ENCODE results near the gene ABI2. TPM values are rescaled to one million over a fixed set of nuclear protein-coding genes. Genes with fewer than 3 reads are reported as not detected.
"Not testable (repeated sequence)": the region's sequence is repeated elsewhere in the genome, so short reads cannot be mapped to it uniquely, and the experiment has no call there.

Gene ABI2
- total RNA-seq, 2 experiments from 2014 or later: 34.0 to 40.9 TPM

DNA sequence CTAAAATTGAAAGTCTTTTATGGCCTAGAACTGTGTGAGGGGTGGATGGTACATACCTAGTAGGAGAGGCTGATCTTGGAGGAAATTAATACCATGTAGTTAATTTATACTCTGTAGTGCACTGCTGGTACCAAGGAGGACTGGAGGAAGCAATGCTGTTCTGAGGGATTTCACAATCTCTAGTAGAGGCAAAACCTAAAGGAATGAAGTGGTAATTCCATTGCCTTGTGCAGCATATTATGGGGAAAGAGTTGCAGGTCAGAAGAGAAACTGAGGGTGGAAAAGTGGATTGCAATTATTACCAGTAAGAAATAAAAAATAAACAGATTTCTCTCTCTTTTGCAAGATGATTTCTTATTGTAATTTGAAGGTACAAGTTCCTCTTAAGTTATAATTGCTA, 2.2 kb downstream of the ABI2 start:
- H3K27me3 Mint-ChIP-seq (ENCODE audit: low read depth): no peaks in the 10 kb centered on the region
- CTCF ChIA-PET: no interaction called here

DNA sequence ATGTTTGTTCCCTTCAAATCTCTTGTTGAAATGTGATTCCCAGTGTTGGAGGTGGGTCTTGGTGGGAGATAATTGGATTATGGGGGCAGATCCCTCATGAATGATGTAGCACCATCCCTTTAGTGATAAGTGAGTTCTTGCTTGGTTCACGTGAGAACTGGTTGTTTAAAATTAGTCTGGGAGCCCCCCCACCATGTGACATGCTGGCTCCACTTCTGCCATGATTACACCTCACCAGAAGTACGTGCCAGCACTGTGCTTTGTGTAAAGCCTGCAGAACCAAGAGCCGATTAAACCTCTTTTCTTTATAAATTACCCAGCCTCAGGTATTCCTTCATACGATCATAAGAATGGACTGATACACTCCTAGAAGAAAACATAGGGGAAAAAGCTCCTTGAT, 10.1 kb downstream of the ABI2 start:
- peaks cover 2% of the 10 kb centered on the region for H3K36me3 Mint-ChIP-seq (ENCODE audit: low read depth)
- intact Hi-C loops (cut with micrococcal nuclease): no loop called here
- no peaks in the 10 kb centered on the region for H3K9me3 Mint-ChIP-seq
- CTCF ChIA-PET: no interaction called here
- no peaks in the 10 kb centered on the region for H3K27me3 Mint-ChIP-seq (ENCODE audit: low read depth)
- no peak overlapping the region for H3K27ac Mint-ChIP-seq
- no peak for DNase-seq
- H3K4me3 Mint-ChIP-seq: no peak overlapping the region
- peaks cover 5% of the 10 kb centered on the region for H3K4me1 Mint-ChIP-seq (ENCODE audit: low read depth)

More for the DNA sequence above, 2.2 kb downstream of the ABI2 start:
- intact Hi-C loops (cut with micrococcal nuclease): no loop called here
- DNase-seq: no peak
- Mint-ChIP-seq H3K4me3 (peak overlapping the region; percentile 10), H3K27ac (no peak overlapping the region), H3K4me1 (ENCODE audit: low read depth) (peaks cover 30% of the 10 kb centered on the region), H3K36me3 (ENCODE audit: low read depth) (peaks cover 1% of the 10 kb centered on the region), H3K9me3 (no peaks in the 10 kb centered on the region)

DNA sequence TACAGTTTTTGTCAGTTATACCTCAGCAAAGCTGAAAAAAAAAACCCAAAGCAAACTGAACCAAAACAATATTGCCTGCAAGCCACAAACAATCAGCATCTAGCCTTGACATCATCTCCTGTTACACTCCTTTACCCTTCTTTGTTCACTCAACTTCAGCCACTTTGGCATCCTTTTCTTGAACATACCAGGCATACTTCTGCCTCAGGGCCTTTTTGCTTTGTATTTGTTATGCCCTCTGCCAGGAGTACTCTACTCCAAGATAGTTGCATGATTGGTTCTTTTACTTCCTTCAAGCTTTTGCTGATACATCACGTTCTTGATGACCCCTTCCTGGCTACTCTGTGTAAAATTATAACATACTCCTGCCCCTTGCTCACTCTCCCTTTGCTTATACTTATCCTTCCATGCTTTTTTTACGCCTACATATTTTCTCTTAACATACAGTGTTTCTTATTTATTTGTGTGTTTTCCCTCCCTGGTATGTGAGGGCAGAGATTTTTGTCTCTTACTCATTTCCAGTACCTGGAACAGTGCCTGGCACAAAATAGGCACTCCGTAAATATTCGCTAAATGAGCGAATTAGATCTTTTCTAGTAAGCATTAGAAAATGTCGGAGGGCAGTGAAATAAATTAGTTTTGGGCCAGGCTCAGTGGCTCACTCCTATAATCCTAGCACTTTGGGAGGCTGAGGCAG, 12.7 kb downstream of the ABI2 start:
- Mint-ChIP-seq H3K36me3 (ENCODE audit: low read depth) (peaks cover 7% of the 10 kb centered on the region), H3K4me1 (ENCODE audit: low read depth) (peaks cover 5% of the 10 kb centered on the region), H3K9me3 (no peaks in the 10 kb centered on the region), H3K27me3 (ENCODE audit: low read depth) (no peaks in the 10 kb centered on the region), H3K4me3 (no peak overlapping the region), H3K27ac (no peak overlapping the region)
- intact Hi-C loops (cut with micrococcal nuclease): no loop called here
- DNase-seq: no peak
- CTCF ChIA-PET: interaction anchor here (0.5 kb wide), 1 partner anchor 818 kb away, joined by 6 read pairs; no protein-coding TSS in a partner anchor

DNA sequence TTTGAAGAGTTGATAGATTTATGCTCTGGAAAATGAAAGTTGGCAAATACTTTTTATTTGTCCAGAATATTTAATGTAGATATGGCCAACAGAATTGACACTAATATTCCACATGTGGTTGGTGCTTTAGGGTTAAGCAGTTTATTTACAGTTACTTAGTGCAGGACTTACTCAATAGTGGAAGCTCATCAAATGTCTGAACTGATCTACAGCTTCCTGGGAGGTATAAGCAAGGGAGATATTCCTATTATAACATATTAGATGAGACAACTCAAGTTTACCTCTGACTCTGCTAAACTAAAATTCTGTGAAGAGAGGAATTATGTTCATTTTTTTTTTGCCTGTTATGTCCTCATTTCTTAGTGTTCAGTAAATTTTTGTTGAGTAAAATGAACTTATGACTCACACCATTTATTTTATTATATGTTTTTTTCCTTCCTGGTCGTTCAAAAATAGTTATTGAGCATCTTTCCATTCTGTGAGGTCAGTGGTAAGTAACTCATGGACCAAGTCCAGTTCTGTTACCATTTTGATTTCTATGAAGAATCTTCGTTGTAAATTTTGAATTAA, 13.6 kb downstream of the ABI2 start:
- intact Hi-C loops (cut with micrococcal nuclease): no loop called here
- Mint-ChIP-seq H3K36me3 (ENCODE audit: low read depth) (peaks cover 11% of the 10 kb centered on the region), H3K27me3 (ENCODE audit: low read depth) (no peaks in the 10 kb centered on the region), H3K9me3 (no peaks in the 10 kb centered on the region), H3K27ac (no peak overlapping the region), H3K4me1 (ENCODE audit: low read depth) (peaks cover 4% of the 10 kb centered on the region), H3K4me3 (no peak overlapping the region)
- CTCF ChIA-PET: interaction anchor here (0.7 kb wide), 1 partner anchor 18 kb away, joined by 7 read pairs; no protein-coding TSS in a partner anchor
- no peak for DNase-seq

DNA sequence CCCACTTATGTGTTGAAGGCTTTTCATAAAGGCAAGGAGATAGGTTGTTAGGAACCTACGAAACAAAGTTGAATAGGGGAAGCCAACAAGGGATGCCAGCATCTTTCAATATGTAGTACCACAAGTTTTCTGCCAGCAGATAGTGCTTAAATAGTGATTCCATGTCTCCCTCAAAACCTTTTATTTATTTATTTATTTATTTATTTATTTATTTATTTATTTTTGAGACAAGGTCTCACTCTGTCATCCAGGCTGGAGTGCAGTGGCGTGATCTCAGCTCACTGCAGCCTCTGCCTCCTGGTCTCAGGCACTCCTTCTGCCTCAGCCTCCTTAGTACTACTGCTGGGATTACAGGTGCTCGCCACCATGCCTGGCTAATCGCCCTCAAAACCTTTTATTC, 14.2 kb downstream of the ABI2 start:
- CTCF ChIA-PET; intact Hi-C loops (cut with micrococcal nuclease): not testable (repeated sequence)

DNA sequence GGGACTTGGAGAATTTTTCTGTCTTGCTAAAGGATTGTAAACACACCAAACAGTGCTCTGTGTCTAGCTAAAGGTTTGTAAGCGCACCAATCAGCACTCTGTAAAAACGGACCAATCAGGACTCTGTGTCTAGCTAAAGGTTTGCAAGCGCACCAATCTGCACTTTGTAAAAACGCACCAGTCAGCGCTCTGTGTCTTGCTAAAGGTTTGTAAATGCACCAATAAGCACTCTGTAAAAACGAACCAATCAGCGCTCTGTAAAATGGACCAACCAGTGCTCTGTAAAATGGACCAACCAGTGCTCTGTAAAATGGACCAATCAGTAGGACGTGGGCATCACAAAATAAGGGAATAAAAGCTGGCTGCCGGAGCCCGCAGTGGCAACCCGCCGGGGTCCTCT, 16.5 kb downstream of the ABI2 start:
- CTCF ChIA-PET: interaction anchor here (1.2 kb wide), 1 partner anchor 13 kb away, joined by 3 read pairs; no protein-coding TSS in a partner anchor
- H3K4me3 Mint-ChIP-seq: no peak overlapping the region

More for the DNA sequence above, 14.2 kb downstream of the ABI2 start:
- not testable (repeated sequence) for H3K27ac Mint-ChIP-seq; DNase-seq; H3K4me1 Mint-ChIP-seq (ENCODE audit: low read depth); H3K4me3 Mint-ChIP-seq; H3K27me3 Mint-ChIP-seq (ENCODE audit: low read depth); H3K9me3 Mint-ChIP-seq
- peaks cover 11% of the 10 kb centered on the region for H3K36me3 Mint-ChIP-seq (ENCODE audit: low read depth)

DNA sequence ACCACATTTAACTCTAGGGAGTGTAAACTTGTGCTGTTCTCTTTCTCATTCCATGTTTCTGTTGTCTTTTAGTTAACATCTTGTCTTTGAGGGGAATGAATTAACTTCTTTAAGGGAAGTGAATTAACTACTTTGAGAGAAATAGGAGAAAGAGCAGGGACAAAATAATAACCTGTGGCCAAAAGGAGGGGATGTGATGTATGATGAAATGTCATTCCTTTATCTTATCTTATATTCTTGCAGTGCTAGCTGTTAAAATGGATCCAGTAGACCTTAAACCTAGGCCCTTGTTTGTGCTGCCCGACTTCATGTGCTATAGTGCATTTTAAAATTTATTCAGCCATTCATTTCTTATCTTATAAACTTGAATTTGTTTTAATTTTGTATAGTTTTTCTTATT, 18.4 kb downstream of the ABI2 start:
- H3K4me3 Mint-ChIP-seq: no peak overlapping the region
- H3K9me3 Mint-ChIP-seq: no peaks in the 10 kb centered on the region
- DNase-seq: no peak
- peaks cover 9% of the 10 kb centered on the region for H3K36me3 Mint-ChIP-seq (ENCODE audit: low read depth)
- no peaks in the 10 kb centered on the region for H3K27me3 Mint-ChIP-seq (ENCODE audit: low read depth)
- intact Hi-C loops (cut with micrococcal nuclease): no loop called here
- CTCF ChIA-PET: interaction anchor here (0.6 kb wide), 1 partner anchor 208 kb away, joined by 4 read pairs; no protein-coding TSS in a partner anchor
- no peak overlapping the region for H3K27ac Mint-ChIP-seq
- H3K4me1 Mint-ChIP-seq (ENCODE audit: low read depth): no peaks in the 10 kb centered on the region

More for the DNA sequence above, 16.5 kb downstream of the ABI2 start:
- intact Hi-C loops (cut with micrococcal nuclease): no loop called here
- Mint-ChIP-seq H3K9me3 (no peaks in the 10 kb centered on the region), H3K4me1 (ENCODE audit: low read depth) (no peaks in the 10 kb centered on the region), H3K27ac (no peak overlapping the region), H3K36me3 (ENCODE audit: low read depth) (peaks cover 9% of the 10 kb centered on the region), H3K27me3 (ENCODE audit: low read depth) (no peaks in the 10 kb centered on the region)
- DNase-seq: no peak

DNA sequence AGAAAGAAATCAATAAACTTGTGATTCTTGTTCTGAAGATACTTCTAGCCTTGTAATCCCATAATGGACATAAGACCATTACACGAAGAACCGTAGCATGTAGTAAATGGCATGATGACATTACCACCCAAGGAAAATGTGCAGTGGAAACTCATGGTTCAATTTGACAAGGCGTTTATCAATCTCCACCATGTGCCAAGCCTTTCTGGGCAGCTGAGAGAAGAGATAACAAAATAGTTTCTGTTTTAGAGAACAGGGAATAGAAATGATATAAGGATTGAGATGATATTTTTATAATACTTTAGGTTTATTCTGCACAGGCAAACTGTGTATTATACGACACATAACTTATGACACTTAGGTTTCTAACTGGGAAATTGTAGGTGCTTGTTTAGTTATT, 19.2 kb downstream of the ABI2 start:
- Mint-ChIP-seq H3K4me3 (no peak overlapping the region), H3K27me3 (ENCODE audit: low read depth) (no peaks in the 10 kb centered on the region), H3K9me3 (no peaks in the 10 kb centered on the region), H3K27ac (no peak overlapping the region), H3K4me1 (ENCODE audit: low read depth) (no peaks in the 10 kb centered on the region), H3K36me3 (ENCODE audit: low read depth) (peaks cover 9% of the 10 kb centered on the region)
- intact Hi-C loops (cut with micrococcal nuclease): no loop called here
- DNase-seq: no peak
- CTCF ChIA-PET: no interaction called here

DNA sequence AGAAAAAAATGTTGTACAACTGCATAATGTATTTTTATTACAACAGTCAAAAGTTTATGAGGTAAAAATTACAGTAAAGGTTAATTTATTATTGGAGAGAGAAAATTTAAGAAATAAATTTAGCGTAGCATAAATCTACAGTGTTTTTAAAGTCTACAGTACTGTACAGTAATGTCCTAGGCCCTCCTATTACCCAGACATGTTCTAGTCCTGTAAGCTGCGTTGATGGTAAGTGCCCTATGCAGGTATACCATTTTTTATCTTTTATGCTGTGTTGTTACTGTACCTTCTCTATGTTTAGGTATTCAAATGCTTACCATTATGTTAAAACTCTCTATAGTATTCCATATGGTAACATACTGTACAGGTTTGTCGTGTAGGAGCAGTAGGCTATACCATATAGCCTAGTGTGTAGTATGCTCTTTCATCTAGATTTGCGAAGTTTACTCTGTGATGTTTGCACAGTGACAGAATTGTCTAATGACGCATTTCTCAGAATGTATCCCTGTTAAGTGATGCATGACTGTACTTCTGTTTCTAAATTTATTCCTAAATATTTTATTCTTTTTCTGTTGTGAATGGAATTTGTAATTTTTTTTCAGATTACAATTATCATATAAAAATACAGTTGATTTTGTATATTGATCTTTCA, 24.5 kb downstream of the ABI2 start:
- CTCF ChIA-PET: no interaction called here
- no peaks in the 10 kb centered on the region for H3K27me3 Mint-ChIP-seq (ENCODE audit: low read depth)
- DNase-seq: no peak
- H3K4me3 Mint-ChIP-seq: no peak overlapping the region
- no peaks in the 10 kb centered on the region for H3K9me3 Mint-ChIP-seq
- H3K27ac Mint-ChIP-seq: no peak overlapping the region
- no peaks in the 10 kb centered on the region for H3K36me3 Mint-ChIP-seq (ENCODE audit: low read depth)
- intact Hi-C loops (cut with micrococcal nuclease): no loop called here
- no peaks in the 10 kb centered on the region for H3K4me1 Mint-ChIP-seq (ENCODE audit: low read depth)

DNA sequence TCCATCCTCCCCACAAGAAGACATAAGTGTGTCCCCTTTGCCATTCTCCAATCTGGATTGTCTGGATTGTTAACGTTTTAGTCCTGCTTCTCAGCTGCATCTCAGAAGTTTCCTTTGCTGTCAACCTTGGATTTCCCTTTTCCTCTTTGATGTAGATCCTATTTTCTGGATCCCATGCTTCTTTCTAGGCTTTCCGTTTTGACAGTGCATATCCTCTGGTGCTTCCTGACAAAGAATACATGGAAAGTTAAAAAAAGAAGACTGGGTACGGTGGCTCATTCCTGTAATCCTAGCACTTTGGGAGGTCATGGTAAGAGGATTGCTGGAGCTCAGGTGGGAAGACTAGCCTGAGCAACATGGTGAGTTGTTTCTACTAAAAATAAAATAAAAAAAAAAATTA, 26.8 kb downstream of the ABI2 start:
- Mint-ChIP-seq H3K9me3 (no peaks in the 10 kb centered on the region), H3K27me3 (ENCODE audit: low read depth) (no peaks in the 10 kb centered on the region), H3K4me3 (no peak overlapping the region), H3K36me3 (ENCODE audit: low read depth) (peaks cover 4% of the 10 kb centered on the region), H3K4me1 (ENCODE audit: low read depth) (no peaks in the 10 kb centered on the region), H3K27ac (no peak overlapping the region)
- CTCF ChIA-PET: no interaction called here
- DNase-seq: no peak
- intact Hi-C loops (cut with micrococcal nuclease): no loop called here

DNA sequence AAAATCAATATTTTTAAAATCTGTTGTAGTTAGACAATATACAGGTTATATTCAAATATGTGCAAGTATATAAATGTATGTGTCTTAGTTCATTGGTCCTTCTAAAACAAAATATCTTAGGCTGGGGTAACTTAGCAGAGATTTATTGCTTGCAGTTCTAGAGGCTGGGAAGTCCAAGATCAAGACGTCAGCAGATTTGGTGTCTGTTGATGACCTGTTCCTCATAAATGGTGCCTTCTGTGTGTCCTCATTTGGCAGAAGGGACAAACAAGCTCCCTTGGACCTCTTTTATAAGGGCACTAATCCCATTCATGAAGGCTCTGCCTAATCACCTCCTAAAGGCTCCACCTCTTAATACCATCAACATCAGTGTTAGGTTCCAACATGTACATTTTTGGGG, 31.3 kb downstream of the ABI2 start:
- H3K36me3 Mint-ChIP-seq (ENCODE audit: low read depth): peaks cover 4% of the 10 kb centered on the region
- no peaks in the 10 kb centered on the region for H3K9me3 Mint-ChIP-seq
- intact Hi-C loops (cut with micrococcal nuclease): no loop called here
- no peaks in the 10 kb centered on the region for H3K27me3 Mint-ChIP-seq (ENCODE audit: low read depth)
- peaks cover 2% of the 10 kb centered on the region for H3K4me1 Mint-ChIP-seq (ENCODE audit: low read depth)
- no peak for DNase-seq
- no peak overlapping the region for H3K4me3 Mint-ChIP-seq
- CTCF ChIA-PET: no interaction called here
- no peak overlapping the region for H3K27ac Mint-ChIP-seq

DNA sequence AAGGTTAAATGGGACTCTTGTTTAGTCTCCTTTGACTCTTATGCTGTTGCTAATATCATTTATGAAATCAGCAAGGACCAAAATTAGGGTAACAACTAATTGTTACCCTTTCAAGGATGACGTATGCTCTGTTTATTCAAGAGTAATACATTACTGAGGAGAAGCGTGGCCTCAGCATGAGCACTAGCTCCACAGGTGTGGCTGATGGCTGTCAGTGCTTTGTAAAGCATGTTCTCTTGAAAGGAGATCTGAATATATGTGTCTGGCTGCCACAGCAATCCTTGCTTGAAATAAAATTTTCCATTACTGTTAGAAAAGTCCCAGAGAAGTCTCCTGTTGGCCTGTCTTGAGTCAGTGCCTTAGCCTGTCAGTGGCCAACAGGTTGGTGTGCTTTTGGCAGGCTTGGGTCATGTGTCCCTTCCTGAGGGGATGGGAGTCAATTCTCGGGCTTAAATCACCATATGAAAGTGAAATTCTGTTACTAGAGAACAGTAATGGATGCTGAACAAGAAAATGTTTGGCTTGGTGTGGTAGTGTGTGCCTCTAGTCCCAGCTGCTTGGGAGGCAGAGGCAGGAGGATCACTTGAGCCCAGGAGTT, 32.7 kb downstream of the ABI2 start:
- H3K4me1 Mint-ChIP-seq (ENCODE audit: low read depth): peaks cover 2% of the 10 kb centered on the region
- H3K4me3 Mint-ChIP-seq: no peak overlapping the region
- no peaks in the 10 kb centered on the region for H3K27me3 Mint-ChIP-seq (ENCODE audit: low read depth)
- H3K27ac Mint-ChIP-seq: no peak overlapping the region
- no peaks in the 10 kb centered on the region for H3K9me3 Mint-ChIP-seq
- H3K36me3 Mint-ChIP-seq (ENCODE audit: low read depth): peaks cover 4% of the 10 kb centered on the region
- intact Hi-C loops (cut with micrococcal nuclease): no loop called here
- DNase-seq: no peak
- CTCF ChIA-PET: no interaction called here
